Endometrial microvascular endothelial cells (primary cell): ENCODE data around the gene DOK6. TPM values are rescaled to one million over a fixed set of nuclear protein-coding genes. Genes with fewer than 3 reads are reported as not detected.

Experiments
- in situ Hi-C: cut with HindIII; loops from 2 replicates; pipeline ENCODE4 v1.10.0; 2017; ENCODE audit warnings: low sequenced_read_pairs, low pct_unique_long_range_greater_than_20kb; ENCODE audit errors: inconsistent ontology term
- total RNA-seq: library from RNA; depleted of rRNA; stranded (reverse); fragments of >200 nt; gene quantifications from one replicate; pipeline ENCODE4 v1.2.3, GENCODE V29; 2015; ENCODE audit errors: inconsistent ontology term

The DOK6 gene
- total RNA-seq, 1 donor from 2014 or later = not detected

- in situ Hi-C loops = no loop called here
These were observed 497.7 kb downstream of the DOK6 start for GRCh38 chr18:69898241-69898861.
